ACC112 (cell line): Measurements from ENCODE around the gene CD44.
"Not testable (repeated sequence)": the region's sequence is repeated elsewhere in the genome, so short reads cannot be mapped to it uniquely, and the experiment has no call there.

ENCODE experiments used
- H2AFZ ChIP-seq: fragments of 200-600 bp; sonication (generic); one replicate; pipeline ENCODE4 v1.6.0; 2017; ENCODE audit warnings: antibody characterized with exemption, low read length; ENCODE audit not compliant: unreplicated experiment
- H3K27ac ChIP-seq: fragments of 200-600 bp; sonication (generic); 2 replicates; pipeline ENCODE4 v1.5.1; 2014; ENCODE audit warnings: low read depth, mild to moderate bottlenecking, antibody characterized with exemption, low read length, moderate library complexity
- H3K27me3 ChIP-seq: fragments of 200-600 bp; sonication (generic); 2 replicates; pipeline ENCODE4 v1.6.1; 2014; ENCODE audit warnings: mild to moderate bottlenecking, antibody characterized with exemption, low read length, moderate library complexity, mixed read lengths; ENCODE audit not compliant: insufficient read depth
- H3K36me3 ChIP-seq: fragments of 200-600 bp; sonication (generic); 2 replicates; pipeline ENCODE4 v1.6.1; 2016; ENCODE audit warnings: mild to moderate bottlenecking, antibody characterized with exemption, low read length, moderate library complexity, mixed read lengths; ENCODE audit not compliant: insufficient read depth
- H3K4me1 ChIP-seq: fragments of 200-600 bp; sonication (generic); one replicate; pipeline ENCODE4 v1.6.1; 2016; ENCODE audit warnings: low read length, mixed read lengths; ENCODE audit not compliant: insufficient read depth, unreplicated experiment, control insufficient read depth
- H3K4me3 ChIP-seq: fragments of 200-600 bp; sonication (generic); 2 replicates; pipeline ENCODE4 v1.5.1; 2014; ENCODE audit warnings: mild to moderate bottlenecking, low read depth, low read length
- H3K79me2 ChIP-seq: fragments of 200-600 bp; sonication (generic); one replicate; pipeline ENCODE4 v1.6.0; 2016; ENCODE audit warnings: low read length; ENCODE audit not compliant: control insufficient read depth, unreplicated experiment, insufficient read depth

The CD44 gene

DNA sequence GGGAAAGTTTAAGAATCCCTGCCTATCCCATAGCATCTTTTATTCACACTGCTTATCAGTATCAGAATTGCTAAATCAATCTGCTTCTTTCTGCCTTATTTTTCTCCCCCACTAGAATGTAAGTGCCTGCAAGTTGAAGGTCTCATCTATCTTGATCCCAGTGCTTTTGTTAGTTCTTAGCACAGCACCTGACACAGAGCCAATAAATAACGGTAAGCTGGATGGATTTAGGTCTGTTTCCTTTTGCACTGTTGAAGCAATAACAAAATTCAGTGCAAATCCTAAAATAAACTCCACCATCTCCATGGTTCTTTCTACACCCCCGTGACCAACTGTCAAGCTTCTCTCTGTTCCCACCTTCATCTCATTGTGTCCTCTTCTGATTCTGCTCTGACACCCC lies 36.7 kb upstream of the CD44 start:
- Histone ChIP-seq H3K36me3 (no peaks in the 10 kb centered on the region), H3K4me1 (peaks cover 29% of the 10 kb centered on the region), H3K4me3 (no peak overlapping the region), H2AFZ (no peak overlapping the region), H3K27ac (no peak overlapping the region), H3K27me3 (no peaks in the 10 kb centered on the region), H3K79me2 (no peaks in the 10 kb centered on the region)

DNA sequence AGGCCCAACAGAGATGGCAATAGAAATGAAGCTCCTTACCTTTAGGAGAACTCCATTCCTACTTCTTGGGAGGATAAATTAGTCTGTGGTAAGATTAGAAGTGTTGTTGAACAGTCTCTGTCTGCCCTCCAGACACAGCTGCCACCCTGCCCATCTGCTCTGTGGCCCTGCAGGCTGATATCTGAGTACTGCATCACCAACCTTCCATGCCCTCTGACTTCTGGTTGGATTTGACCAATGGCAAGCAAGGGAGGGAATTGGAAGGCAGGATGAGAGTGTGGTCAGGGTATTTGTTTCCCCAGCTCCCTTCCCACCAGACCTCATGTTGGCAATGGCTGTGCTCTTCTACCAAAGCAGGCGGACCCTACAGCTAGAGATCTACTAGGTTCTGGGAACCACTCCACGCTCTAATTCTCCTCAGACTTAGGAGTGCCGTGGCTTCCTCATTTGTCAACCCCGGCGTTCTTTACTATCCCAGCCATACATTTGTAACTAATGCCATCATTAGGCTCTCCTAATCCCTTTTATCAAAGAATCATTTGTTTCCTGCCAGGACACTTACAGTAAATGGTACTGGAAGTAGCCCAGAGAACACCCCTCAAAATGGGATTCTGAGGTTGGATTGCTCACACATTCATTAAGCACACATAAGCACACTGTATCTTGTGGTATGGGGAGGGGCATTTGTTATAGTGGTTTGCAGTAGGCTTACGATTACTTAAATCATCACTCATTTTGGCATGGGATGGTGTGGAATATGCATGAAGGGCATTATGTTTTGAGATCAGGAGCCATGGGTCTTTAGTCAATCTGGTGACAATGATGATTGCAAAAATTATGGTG lies 35.4 kb upstream of the CD44 start:
- Histone ChIP-seq H3K4me3 (no peak overlapping the region), H2AFZ (no peak overlapping the region), H3K4me1 (peaks cover 26% of the 10 kb centered on the region), H3K36me3 (no peaks in the 10 kb centered on the region), H3K27ac (no peak overlapping the region), H3K27me3 (no peaks in the 10 kb centered on the region), H3K79me2 (no peaks in the 10 kb centered on the region)

DNA sequence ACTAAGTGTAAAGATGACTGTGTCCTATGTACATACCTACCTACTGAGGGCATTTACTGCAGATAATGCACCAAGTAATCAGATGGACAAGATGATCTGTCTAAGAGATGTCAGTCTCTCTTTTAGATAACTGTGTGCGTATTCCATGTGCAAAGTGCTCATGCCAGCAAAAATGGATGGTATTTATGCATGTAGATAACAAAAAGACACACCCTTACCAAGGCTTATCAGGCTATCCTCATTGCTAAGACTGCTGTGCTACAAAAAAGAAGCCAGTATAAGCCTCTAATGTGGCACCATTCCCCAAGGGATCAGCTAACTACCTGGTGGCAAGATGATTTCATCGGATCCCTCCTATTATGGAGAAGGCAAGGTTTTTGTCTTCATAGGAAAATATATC lies 34.3 kb upstream of the CD44 start:
- no peaks in the 10 kb centered on the region for H3K79me2 ChIP-seq
- no peak overlapping the region for H2AFZ ChIP-seq
- no peaks in the 10 kb centered on the region for H3K36me3 ChIP-seq
- H3K27ac ChIP-seq = no peak overlapping the region
- no peak overlapping the region for H3K4me3 ChIP-seq
- H3K4me1 ChIP-seq = peaks cover 15% of the 10 kb centered on the region
- H3K27me3 ChIP-seq = no peaks in the 10 kb centered on the region

DNA sequence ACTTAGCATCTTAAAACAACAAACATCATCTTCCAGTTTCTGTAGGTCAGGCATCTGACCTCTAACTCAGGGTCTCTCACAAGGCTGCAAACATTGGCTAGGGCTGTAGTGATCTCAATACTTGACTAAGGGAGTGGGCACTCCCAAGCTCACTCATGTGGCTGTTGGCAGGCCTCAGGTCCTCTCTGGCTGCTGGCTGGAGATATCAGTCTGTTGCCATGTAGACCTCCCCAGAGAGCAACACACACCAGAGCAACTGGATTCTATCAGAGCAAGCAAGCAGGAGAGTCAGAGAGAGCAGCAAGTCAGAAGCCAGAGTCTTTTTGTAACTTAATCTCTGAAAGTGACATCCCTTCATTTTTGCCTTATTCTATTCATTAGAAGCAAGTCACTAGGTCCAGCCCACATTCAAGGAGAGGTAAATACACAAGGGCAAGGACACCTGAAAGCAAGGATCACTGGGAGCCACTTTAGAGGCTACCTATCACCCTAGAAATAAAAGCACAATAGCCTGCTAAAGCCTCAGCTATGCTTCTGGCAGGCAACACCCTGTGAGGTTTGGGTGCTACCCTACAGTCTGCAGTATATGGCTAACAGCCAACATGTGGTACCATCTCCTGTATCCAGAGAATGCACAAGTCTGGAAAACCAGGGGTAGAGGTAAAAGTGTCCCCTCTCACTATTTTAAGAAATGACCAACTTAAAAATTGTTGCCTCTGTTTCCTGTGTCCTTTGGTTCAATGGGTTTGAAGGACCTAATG lies 33.5 kb upstream of the CD44 start:
- peaks cover 7% of the 10 kb centered on the region for H3K4me1 ChIP-seq
- H3K36me3 ChIP-seq = no peaks in the 10 kb centered on the region
- H2AFZ ChIP-seq = no peak overlapping the region
- H3K79me2 ChIP-seq = no peaks in the 10 kb centered on the region
- H3K27ac ChIP-seq = no peak overlapping the region
- H3K27me3 ChIP-seq = no peaks in the 10 kb centered on the region
- H3K4me3 ChIP-seq = no peak overlapping the region

DNA sequence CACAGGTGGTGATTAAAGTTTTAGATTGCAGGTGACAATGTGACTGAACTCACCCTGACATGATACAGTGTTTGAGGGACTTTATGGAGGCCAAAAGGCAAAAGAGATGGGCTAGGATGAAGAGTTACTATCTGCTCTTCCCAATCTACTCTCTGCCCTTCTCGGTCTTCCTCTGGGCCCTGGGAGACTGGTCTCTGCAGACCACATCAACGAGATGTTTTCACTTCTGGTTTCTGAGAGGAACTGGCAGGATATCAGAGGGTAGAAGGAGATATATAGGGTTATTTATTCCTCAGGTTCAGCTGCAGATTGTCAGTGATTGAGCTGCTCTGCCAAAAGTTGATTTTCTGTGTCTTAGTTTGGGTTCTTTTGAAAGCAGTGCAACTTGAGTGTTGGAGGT lies 32.4 kb upstream of the CD44 start:
- no peak overlapping the region for H3K4me3 ChIP-seq
- no peaks in the 10 kb centered on the region for H3K27me3 ChIP-seq
- no peak overlapping the region for H3K27ac ChIP-seq
- no peak overlapping the region for H2AFZ ChIP-seq
- H3K36me3 ChIP-seq = no peaks in the 10 kb centered on the region
- no peaks in the 10 kb centered on the region for H3K79me2 ChIP-seq
- H3K4me1 ChIP-seq = peaks cover 11% of the 10 kb centered on the region

DNA sequence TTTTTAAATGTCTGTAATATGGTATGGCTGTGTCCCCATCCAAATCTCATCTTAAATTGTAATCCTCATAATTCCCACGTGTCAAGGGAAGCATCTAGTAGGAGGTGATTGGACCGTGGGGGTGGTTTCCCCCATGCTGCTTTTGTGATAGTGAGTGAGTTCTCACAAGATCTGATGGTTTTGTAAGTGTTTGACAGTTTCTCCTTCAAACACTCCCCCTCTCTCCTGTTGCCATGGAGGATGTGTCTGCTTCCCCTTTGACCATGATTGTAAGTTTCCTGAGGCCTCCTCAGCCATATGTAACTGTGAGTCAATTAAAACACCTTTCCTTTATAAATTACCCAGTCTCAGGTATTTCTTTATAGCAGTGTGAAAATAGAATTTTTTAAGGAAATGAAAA lies 31.1 kb upstream of the CD44 start:
- no peaks in the 10 kb centered on the region for H3K27me3 ChIP-seq
- no peak overlapping the region for H3K27ac ChIP-seq
- peaks cover 18% of the 10 kb centered on the region for H3K4me1 ChIP-seq
- H3K79me2 ChIP-seq = no peaks in the 10 kb centered on the region
- no peak overlapping the region for H3K4me3 ChIP-seq
- H2AFZ ChIP-seq = no peak overlapping the region
- H3K36me3 ChIP-seq = no peaks in the 10 kb centered on the region

DNA sequence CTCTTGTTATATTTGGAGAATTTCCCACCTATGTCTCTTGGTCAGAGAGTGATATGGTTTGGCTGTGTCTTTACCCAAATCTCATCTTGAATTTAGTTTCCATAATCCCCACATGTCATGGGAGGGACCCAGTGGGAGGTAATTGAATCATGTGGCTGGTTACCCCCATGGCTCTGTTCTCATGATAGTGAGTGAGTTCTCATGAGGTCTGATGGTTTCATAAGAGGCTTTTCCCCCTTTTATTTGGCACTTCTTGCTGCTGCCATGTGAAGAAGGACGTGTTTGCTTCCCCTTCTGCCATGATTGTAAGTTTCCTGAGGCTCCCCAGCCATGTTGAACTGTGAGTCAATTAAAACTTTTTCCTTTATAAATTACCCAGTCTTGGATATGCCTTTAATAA lies 30.6 kb upstream of the CD44 start:
- H2AFZ ChIP-seq, H3K4me3 ChIP-seq, H3K36me3 ChIP-seq, H3K79me2 ChIP-seq, H3K27me3 ChIP-seq, H3K27ac ChIP-seq: not testable (repeated sequence)
- peaks cover 18% of the 10 kb centered on the region for H3K4me1 ChIP-seq

DNA sequence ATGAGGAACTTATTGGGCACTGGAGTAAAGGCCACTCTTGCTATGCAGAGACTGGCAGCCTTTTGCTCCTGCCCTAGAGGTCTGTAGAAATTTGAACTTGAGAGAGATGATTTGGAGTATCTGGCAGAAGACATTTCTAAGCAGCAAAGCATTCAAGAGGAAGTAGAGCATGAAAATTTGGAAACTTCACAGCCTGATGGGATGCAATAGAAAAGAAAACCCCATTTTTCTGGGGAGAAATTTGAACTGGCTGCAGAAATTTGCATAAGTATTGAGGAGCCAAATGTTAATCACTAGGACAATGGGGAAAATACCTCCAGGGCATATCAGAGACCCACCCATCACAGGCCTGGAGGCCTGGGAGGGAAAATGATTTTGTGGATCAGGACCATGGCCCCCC lies 29.9 kb upstream of the CD44 start:
- Histone ChIP-seq H3K27ac (no peak overlapping the region), H3K27me3 (no peaks in the 10 kb centered on the region), H3K36me3 (no peaks in the 10 kb centered on the region), H3K79me2 (no peaks in the 10 kb centered on the region), H2AFZ (no peak overlapping the region), H3K4me3 (no peak overlapping the region), H3K4me1 (peaks cover 18% of the 10 kb centered on the region)

DNA sequence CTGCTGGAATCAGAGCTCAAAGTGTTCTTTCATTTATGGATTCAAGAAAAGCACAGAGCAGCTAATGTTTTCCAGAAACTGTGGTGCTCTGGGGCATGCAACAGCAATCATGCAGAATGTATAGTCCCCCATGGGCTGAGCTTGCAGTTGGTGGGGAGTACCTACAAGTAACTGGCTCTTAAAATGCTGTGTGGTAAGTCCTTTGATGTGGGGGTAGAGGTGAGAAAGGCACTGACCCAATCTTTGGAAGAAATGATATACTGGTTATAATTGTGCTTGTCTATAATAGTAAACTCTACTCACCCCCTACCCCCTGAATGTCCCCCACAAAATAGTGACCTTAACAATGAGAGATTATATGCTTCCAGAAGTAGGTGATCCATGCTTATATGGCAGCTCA lies 29.1 kb upstream of the CD44 start:
- Histone ChIP-seq H3K4me3 (no peak overlapping the region), H2AFZ (no peak overlapping the region), H3K79me2 (no peaks in the 10 kb centered on the region), H3K27ac (no peak overlapping the region), H3K4me1 (peaks cover 18% of the 10 kb centered on the region), H3K27me3 (no peaks in the 10 kb centered on the region), H3K36me3 (no peaks in the 10 kb centered on the region)

DNA sequence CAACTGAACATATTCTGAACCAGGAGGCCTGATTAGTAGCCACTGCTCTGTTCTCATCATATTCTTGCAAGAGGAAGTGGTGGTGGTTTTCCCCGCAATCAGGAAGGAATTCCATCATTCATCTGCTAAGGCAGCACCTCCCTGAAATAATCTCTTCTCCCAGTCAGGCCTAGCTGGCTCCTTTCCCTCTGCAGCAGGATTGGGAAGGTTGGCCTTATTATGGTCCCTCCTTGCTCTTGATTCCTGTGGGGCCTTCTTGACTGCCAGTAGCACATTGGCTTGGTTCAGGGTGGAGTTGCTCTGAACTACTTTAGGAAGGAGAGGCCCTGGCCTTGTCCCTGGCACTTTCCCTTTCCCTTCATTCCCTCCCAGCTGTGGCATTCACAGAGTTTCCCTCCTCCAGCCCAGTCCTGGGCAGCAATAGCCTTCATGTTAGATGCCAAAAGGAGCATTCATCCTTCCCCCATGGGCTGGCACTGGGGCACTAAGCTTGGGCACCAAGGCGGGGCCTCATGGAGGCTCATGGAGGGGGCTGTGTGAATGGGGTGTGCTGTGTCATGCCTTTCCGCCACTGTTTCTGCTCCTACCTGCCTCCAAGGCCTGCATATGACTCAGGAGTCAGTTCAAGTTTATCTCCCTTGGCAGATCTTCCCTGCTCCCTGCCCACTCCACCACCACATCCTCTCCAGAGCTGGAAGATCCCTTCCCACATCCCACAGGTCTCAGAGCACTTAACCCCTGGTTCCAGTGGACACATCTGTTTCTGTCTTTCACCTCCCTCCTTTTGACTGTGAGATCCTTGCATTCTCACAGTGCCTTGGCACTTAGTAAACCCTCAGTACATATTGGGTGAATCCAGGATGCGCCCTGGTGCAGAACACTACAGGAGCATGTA lies 27.6 kb upstream of the CD44 start:
- peak overlapping the region; percentile 57 for H2AFZ ChIP-seq
- H3K79me2 ChIP-seq = no peaks in the 10 kb centered on the region
- peaks cover 18% of the 10 kb centered on the region for H3K4me1 ChIP-seq

More for the DNA sequence above, 27.6 kb upstream of the CD44 start:
- Histone ChIP-seq H3K4me3 (no peak overlapping the region), H3K27ac (peak overlapping the region; percentile 79), H3K36me3 (no peaks in the 10 kb centered on the region), H3K27me3 (no peaks in the 10 kb centered on the region)
